ENCODE data around the gene USH2A.

USH2A gene

DNA sequence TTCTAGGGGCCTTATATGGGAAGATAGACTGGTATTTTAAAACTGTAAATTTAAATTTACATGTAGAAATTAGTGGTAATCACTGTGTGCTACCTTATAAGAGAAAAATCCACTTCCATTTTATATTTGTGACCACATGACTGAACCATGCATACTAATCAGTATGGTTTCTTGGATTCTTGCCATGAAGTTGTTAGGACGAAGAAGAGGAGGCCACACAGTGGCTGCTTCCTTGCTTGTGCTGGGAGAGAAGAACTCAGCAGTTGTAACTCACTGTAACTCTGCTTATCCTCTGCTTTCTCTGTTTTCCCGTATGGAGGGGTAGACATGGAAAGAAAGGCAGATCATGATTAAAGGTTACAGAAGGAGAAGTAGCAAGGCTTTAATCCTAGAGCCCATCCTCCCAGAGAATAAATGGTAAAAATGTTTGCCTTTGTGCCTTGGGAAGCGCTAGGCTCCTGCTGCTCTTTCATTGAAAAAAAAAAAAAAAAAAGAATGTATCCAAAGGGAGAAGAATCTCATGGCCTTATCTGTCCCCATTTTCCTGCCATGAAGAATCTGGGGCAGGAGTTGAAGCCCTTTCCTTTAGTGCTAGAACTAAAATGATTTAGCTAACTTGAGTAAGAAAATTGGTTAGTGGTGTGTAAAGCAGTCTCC, 823.7 kb downstream of the USH2A start:
- no peak for DNase-seq (ENCODE audit: low read depth, low spot score)

- DNase-seq (ENCODE audit: low read depth, low spot score): no peak
Observed at GRCh38 chr1:215597961-215598360, 825.3 kb downstream of the USH2A start.

DNA sequence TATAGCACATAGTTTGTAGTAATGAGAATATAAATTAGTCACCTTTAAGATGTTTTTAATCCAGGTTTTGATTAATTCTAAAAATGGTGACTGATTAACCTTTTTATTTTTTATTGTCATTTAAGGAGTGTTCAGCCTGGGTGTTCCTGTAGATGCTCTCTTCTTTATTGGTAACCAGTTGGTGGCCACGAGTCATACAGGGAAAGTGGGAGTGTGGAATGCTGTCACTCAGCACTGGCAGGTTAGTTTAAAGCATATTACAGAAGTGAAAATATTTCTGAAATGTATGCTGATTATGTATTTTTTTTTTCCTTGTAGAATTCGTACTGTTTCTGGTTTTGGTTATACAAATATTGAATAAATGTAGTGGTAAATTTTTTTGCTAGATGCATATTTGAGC, 828.0 kb downstream of the USH2A start:
- no peak for DNase-seq (ENCODE audit: low read depth, low spot score)

DNA sequence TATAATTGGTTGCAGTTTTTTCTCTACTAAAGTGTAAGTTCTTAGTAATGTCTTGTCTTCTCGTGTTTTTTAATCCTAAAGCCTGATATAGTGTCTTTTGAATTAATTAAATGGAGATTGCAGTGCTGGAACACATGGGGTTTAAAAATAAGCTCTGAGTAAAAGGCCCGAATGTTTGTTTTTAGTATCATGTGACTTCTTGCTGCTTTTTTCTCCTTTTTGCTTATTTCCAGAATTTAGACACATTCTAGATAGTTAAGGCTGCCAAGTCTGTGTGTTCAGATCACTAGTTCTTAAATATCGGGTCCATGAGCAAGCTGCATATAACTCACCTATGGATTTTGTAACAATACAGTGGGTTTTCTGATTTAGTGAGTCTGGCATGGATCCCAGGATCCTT, 828.6 kb downstream of the USH2A start:
- DNase-seq (ENCODE audit: low read depth, low spot score): no peak

DNA sequence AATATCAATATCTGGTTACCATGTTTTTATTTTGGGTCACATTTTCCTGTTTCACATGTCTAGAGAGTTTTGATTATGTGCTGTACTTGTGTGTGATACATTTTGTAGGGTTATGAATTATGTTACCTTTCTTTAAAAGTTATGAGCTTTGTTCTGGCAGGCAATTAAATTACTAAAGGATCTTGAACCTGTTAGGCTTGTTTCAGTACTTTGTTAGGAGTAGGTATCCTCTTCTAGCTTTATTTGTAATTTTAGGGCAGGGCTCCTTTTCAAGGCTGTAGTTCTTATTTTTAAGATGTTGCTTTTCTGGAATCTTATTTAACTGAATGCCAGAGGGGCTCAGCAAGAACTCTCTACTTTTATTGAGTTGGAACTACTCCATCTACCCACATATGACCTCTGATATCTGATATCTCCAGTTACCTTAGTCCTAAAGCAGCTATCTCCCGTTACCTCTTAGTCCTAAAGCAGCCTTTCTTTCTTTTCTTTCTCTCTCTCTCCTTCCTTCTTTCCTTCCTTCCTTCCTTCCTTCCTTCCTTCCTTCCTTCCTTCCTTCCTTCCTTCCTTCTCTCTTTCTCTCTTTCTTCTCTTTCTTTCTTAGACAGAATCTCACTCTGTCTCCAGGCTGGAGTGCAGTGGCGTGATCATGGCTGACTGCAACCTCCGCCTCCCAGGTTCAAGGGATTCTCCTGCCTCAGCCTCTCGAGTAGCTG, 832.3 kb downstream of the USH2A start:
- no peak for DNase-seq (ENCODE audit: low read depth, low spot score)

DNA sequence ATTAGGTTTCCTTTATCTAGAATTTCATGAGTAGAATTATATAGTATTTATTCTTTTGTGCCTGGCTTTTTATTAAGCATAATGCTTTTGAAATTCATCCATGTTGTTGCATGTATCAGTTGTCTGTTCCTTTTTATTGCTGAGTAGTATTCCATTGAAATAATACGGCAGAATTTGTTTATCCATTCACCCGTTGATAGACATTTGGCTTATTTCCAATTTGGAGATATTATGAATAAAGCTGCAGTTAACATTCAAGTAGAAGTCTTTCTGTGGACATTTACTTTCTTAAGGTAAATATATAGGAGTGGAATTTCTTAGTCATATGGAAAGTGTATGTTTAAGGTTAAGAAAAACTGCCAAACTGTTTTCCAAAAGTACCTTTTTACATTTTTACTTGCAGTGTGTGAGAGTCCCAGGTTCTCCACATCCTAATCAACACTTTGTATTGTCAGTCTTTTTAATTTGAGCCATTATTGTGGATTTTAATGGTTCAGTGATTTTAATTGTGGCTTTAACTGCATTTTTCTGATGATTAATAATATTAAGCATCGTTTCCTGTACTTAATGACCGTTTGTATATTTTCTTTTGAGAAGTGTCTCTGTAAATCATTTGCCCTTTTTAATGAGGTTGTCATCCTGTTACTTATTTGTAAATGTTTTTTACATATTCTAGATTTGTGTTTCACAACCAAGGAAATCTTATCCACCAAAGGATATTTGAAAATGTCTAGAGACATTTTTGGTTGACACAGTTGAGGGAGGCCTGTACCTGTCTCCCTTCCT, 833.4 kb downstream of the USH2A start:
- no peak for DNase-seq (ENCODE audit: low read depth, low spot score)

- no peak for DNase-seq (ENCODE audit: low read depth, low spot score)
Observed at GRCh38 chr1:215584389-215584788, 838.9 kb downstream of the USH2A start.

DNA sequence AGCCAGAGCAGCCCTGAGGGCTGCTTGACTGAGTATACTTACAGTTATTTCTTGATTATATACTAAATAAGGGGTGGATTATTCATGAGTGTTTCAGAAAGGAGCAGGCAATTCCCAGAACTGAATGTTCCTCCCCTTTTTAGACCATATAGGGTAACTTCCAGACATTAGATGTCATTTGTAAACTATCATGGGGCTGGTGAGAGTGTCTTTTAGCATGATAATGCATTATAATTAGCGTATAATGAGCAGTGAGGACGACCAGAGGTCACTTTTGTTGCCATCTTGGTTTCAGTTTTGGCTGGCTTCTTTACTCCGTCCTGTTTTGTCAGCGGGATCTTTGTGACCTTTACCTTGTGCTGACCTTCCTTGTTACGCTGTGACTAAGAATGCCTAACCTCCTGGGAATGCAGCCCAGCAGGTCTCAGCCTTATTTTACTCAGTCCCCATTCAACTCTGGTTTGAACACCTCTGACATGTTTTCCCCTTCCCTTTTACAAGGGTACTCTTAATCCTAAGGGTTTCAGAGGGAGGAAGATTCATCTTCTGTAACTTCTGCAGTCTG, 840.0 kb downstream of the USH2A start:
- no peak for DNase-seq (ENCODE audit: low read depth, low spot score)

DNA sequence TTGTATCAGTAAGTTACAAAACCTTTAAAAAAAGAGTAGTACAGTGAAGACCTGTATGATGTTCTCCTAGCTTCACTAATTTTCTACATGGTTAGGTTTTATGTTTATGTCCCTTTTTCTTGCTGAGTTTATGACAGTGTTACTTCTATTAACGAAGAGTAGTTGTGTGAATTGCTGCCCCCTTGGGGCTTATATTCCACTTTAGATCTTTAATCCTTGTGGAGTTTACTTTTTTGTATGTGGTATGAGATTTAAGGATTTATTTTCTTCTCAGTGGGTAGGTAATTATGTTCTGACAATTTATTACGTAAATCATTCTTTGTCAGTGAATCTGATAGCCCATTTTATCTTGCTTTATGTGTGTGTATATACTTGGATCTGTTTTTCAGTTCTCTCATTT, 841.4 kb downstream of the USH2A start:
- DNase-seq (ENCODE audit: low read depth, low spot score): no peak

Measured in activated CD4-positive, CD25-positive, alpha-beta regulatory T cell treated with anti-CD3 and anti-CD28 coated beads, Interleukin-2, amount 50 U/mL, for 16 hours (primary cell).